Stimulated activated CD4-positive, alpha-beta T cell treated with anti-CD3 and anti-CD28 coated beads, Interleukin-4, amount 100 ng/mL, for 24 hours (primary cell): Measurements from ENCODE around the gene TP53I11.

Experiments
- DNase-seq: peaks from one replicate; pipeline ENCODE4 v3.0.0-alpha.2; 2020

The TP53I11 gene

DNA sequence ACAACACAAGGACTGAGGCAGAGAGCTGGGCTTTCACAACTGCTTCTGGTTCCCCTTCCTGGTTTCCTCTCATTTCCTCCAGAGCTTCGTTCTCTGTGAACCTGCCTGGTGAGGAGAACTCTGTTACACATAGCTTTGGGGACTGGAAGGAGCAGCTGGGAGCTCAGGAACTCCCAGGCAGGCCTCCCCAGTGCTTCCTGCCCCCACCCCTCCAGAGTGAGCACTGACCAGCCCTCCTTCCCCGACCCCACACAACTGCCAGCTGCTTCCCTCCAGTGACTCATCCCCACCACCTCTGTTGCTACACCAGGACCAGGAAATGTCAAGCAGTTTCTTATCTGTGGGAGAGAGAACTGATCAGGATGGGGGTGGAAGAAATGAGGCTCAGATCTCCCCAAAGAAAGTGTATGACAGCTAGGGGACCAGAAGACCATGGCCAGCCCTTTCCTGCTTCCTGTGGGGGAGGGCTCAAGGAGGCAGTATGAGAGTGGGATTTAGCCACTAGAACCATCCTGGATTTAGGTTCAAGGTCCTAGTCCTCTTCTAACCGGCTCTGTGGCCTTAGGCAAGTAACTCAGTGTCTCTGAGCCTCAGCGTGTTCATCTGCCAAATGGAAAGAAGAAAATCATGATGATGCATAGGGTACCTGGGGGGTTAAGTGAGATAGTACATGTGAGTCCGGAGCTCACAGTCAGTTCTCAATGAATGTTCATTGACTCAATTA, 4.5 kb upstream of the TP53I11 start:
- DNase-seq, result no peak

- no peak for DNase-seq
Measured at GRCh38 chr11:44954051-44954906, 3.6 kb upstream of the TP53I11 start.

- no peak for DNase-seq
Measured at GRCh38 chr11:44952500-44953260, 2.0 kb upstream of the TP53I11 start.

DNA sequence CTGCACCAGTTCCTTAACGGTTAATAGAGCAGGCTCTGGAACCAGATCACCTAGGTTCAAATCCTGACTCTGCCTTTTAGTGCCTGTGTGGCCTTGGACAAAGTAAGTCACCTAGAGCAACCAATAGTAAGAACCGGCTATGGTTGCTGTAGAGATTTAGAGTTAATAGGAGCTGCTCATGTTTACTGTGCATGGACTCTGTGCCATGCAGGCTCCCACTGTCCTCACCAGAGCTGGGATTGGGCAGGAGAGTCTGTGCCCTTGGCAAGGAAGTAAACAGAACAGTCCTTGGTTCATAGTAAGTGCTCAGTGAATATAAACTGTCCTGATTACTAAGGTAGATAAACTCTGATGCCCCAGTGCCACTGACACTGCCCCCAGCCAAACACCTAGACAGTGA, 1.4 kb upstream of the TP53I11 start:
- no peak for DNase-seq

GRCh38 chr11:44950031-44950624, 555 bp downstream of the TP53I11 start:
- DNase-seq, result peak; percentile 26

GRCh38 chr11:44949160-44950030, 1.3 kb downstream of the TP53I11 start:
- peak; percentile 31 for DNase-seq

- no peak for DNase-seq
Measured at GRCh38 chr11:44948155-44948554, 2.5 kb downstream of the TP53I11 start.

GRCh38 chr11:44947114-44947513, 3.6 kb downstream of the TP53I11 start:
- no peak for DNase-seq

DNA sequence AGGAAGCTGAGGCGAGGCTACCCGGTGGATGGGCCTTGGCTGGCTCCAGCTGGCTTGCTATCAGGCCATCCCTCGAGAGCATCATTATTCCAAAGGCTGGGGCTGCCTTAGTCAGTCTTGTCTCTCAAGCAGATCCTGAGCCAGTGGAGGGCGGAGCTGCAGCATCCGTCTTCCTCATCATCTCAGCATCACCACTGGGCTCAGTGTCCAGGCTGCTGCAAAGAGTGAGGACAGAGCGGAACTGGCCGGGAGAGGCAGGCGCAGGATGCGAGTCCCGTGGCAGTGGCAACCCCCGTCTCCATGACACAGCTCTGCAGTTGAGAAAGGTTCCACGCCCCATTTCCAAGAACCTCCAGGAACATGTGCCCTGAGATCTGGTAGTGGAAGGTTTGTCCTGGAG, 4.4 kb downstream of the TP53I11 start:
- DNase-seq, result no peak

- no peak for DNase-seq
Measured at GRCh38 chr11:44945666-44946065, 5.0 kb downstream of the TP53I11 start.

DNA sequence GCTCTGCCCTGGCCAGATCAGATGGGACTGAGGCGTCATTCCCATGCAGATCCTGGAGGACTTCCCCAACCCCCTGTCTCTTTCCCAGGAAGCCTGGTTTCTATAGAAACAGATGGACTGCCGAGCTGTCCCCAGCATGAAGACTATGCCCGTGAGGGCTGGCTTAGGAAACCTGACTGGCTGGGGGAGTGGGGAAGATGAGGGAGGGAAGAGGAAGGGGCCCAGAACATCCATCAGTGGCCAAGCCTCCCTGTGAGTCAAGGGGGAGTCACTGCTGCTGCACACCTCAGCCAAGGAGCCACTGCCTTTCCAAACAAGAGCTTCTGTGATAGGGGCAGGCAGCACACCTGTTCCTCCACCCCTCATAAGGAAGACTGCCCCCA, 5.8 kb downstream of the TP53I11 start:
- no peak for DNase-seq

DNA sequence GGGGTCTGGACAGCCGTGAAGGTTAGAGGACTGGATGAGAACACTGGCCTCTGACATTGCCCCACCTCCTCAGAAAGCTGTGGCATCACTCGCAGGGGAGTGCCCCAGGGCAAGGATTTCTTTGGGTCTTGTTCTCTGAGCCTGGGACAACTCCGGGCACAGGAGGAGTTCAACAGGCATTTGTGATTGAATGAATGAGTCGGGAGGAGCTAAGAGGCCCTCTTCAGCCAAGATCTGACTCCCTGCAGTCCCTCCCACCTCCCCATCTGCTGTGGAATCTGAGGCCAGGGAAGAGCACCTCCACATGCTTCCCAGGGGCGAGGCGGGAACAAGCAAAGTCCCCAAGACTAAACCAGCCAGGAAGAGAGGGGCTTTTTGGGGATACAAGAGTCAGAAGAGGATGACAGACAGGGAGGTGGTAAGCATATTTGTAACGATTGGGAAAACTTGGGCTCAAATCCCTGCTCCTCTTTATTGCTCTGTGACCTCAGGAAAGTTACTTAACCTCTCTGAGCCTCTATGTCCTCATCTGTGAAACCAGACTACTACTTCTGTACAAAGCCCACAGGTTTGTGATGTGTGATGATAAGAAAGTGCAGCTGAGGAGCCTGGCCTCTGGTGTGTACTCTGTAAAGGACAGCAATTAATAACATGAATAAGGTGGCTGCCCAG, 6.4 kb downstream of the TP53I11 start:
- DNase-seq, result no peak

DNA sequence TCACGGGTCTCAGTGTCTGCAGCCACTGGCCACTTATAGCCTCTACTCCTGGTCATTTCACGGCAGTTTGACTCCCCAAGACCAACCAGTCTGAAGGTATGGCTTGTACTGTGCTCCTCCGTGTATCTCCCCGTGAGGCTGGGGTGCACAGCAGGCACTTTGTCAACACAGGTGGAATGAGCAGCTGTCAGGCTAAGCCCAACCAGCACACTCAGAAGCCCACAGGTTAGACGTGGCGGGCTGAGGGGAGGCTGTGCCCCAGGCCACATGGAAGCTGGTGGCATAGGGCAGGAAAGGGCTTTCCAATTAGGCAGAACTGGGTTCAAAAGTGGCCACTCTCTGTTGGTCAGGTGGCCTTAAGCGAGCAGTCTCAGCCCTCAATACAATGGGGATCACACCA, 7.0 kb downstream of the TP53I11 start:
- DNase-seq, result no peak

GRCh38 chr11:44943118-44943517, 7.6 kb downstream of the TP53I11 start:
- DNase-seq, result peak; percentile 38

DNA sequence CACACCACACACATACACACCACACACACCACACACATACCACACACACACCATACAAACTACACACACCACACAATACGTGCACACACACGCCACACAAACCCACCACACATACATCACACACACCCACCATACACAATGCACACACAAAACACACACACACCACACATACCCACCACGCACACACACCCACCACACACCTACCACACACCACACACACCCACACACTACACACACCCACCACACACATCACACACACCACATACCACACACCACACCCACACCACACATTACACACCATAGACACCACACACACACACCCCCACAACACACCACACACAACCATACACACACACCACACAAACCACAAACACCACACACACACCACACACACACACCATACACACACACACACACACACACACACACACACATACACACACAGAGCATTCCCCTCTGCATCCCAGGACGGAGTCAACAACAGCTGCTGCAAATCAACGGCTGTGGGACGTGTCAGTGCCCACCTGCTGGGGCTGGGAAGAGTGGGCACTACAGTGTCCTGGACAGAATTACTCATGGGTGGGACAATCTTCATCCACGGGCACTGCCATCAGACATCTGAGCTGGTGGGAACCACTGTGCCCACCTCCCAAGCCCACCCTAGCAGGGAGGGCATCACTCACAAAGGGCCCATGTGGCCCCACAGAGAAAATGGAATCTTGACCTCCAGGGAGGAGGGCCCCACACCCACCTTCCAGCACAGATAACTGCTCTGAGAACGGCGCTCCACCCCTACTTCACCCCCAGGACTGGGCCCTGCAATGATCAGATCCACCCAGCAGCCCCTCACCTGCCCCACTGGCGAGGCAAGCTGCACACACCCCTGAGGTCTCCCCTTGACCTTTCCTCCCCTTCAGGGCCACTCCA, 8.4 kb downstream of the TP53I11 start:
- no peak for DNase-seq

- no peak for DNase-seq
Measured at GRCh38 chr11:44941259-44942021, 9.2 kb downstream of the TP53I11 start.

DNA sequence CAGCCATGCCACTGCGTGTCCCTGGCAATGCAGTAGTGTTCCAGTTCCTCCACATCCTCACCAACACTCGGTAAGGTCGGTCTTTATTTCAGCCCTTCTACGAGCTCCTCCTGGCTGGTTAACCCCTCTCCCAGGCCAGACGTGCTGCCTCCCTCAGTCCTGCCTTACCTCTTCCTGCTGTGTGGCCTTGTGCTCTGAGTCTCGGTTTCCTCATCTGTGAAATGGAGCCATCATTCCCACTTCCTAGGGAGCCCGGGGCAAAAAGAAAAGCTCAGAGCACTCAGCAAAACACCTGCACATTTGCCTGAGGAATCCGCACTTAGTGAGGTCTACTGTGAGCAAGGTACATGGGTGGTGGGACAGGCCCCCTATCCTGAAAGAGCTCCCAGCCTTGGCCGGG, 9.8 kb downstream of the TP53I11 start:
- DNase-seq, result no peak

DNA sequence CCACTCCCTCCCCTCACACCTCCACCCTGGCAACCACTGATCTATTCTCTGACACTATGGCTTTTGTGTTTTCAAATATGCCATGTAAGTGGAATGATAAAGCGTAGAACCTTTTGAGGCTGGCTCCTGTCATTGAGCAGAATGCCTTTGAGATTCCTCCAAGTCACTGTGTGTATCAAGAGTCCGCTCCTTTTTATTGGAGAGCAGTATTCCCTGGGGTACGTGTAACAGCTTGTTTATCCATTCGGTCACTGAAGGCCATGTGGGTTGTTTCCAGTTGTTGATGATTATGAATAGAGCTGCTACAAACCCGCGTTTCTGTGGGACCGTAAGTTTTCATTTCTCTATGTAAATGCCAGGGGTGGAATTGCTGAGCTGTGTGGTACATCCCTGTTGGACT, 10.3 kb downstream of the TP53I11 start:
- no peak for DNase-seq

DNA sequence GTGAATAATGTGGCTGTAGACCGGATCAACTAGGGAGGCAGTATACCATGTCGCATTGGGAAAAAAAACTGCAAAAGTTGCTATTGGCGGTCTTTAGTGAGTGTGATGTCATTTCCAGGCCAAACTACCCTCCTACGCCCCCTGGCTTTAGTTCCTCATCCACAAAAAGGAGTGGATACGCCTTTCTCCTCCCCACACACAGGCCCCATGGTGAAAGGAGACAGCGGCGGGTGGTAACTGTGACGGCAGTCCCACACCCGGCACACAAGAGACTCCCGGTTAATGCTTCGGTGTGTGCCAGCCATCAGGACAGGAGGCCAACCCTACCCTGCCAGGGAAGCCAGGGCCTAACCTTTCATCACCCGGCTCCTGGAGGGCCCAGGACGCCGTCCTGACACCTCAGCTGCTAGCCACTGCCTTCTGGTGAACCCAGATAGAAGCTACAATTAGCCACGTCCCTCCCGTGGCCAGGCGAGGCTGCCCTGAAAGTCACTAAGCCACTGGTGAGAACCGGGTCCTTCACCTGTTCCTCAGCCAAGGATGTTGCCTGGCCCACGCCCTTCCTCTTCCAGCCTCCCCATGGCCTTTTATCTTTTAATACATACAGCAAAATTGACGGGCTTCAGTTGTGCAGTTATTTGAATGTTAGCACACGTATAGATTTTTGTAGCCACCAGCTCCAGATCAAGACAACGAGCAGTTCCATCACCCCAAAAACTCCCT, 10.8 kb downstream of the TP53I11 start:
- DNase-seq, result no peak
